ENCODE measurements around the gene KLF8. TPM values are rescaled to one million over a fixed set of nuclear protein-coding genes. Genes with fewer than 3 reads are reported as not detected.
"Not testable (repeated sequence)": the region's sequence is repeated elsewhere in the genome, so short reads cannot be mapped to it uniquely, and the experiment has no call there.

The KLF8 gene
- total RNA-seq = 25.3 TPM
- 6.1 TPM for polyA plus RNA-seq (ENCODE audit: insufficient read depth, low read depth, low replicate concordance)
- long read RNA-seq, donor 1 = 0 reads
- long read RNA-seq, donor 2, full-length matches to known transcripts = 4 of 4 reads
- long read RNA-seq, donor 2, partial matches to known transcripts = 0 of 4 reads
- long read RNA-seq, donor 2, other reads (novel, unspliced or antisense) = 0 of 4 reads
- long read RNA-seq, donor 3 = 0 reads
- long read RNA-seq, donor 4 = 0 reads
- long read RNA-seq, donor 5 = 0 reads
- long read RNA-seq, donor 6 = 0 reads
- long read RNA-seq, donor 7, full-length matches to known transcripts = 5 of 8 reads
- long read RNA-seq, donor 7, partial matches to known transcripts = 1 of 8 reads
- long read RNA-seq, donor 7, other reads (novel, unspliced or antisense) = 2 of 8 reads
- long read RNA-seq, donor 8 = 0 reads
- long read RNA-seq, donor 9, partial matches to known transcripts = 0 of 1 reads
- long read RNA-seq, donor 9, other reads (novel, unspliced or antisense) = 0 of 1 reads
- long read RNA-seq, donor 10 = 0 reads

- Histone ChIP-seq H3K27ac (ENCODE audit: low read depth in 2 of 2, low read length in 2 of 2) (peak within 1 kb of the TSS; percentile 63 to 76), H3K9me3 (ENCODE audit: control insufficient read depth in 2 of 3, insufficient read depth in 1 of 3, low read length in 3 of 3) (no peaks in the 10 kb centered on the region), H3K36me3 (ENCODE audit: control insufficient read depth in 2 of 3, insufficient read depth in 3 of 3, low read length in 3 of 3) (no peaks in the 10 kb centered on the region), H3K27me3 (ENCODE audit: control insufficient read depth, insufficient read depth, low read length) (peaks cover 5% of the 10 kb centered on the region), H3K4me1 (ENCODE audit: control insufficient read depth in 2 of 3, insufficient read depth in 2 of 3, low read depth in 1 of 3, low read length in 3 of 3) (peaks cover 0 to 10% (median 0%) of the 10 kb centered on the region in 3 donors), H3K9ac (ENCODE audit: low read length in 3 of 3) (peak within 1 kb of the TSS in 2 of 3 donors; percentile 16 to 67), H3K4me3 (ENCODE audit: low read length in 3 of 3) (peak within 1 kb of the TSS; percentile 20 to 74 (median 70))
- DNase-seq (peak in 4 of 5 donors; percentile 16 to 83 (median 36)), FAIRE-seq (no peak)
- no peak for TF ChIP-seq CTCF (IDR thresholded peaks at IDR 0.05; ENCODE audit: borderline replicate concordance, extremely low read depth, insufficient read depth)
- intact Hi-C loops (cut with DNase I) = no loop called here
These were observed at the start of gene KLF8 for GRCh38 chrX:56232221-56233082. KLF8 (plus strand) TSS chrX:56232356; CDS start chrX:56233335, 979 bp downstream.

- DNase-seq; H3K9ac ChIP-seq (ENCODE audit: low read length in 3 of 3); H3K4me3 ChIP-seq (ENCODE audit: low read length in 3 of 3); H3K4me1 ChIP-seq (ENCODE audit: control insufficient read depth in 2 of 3, insufficient read depth in 2 of 3, low read depth in 1 of 3, low read length in 3 of 3); H3K27me3 ChIP-seq (ENCODE audit: control insufficient read depth, insufficient read depth, low read length); H3K9me3 ChIP-seq (ENCODE audit: control insufficient read depth in 2 of 3, insufficient read depth in 1 of 3, low read length in 3 of 3); intact Hi-C loops (cut with DNase I); H3K27ac ChIP-seq (ENCODE audit: low read depth in 2 of 2, low read length in 2 of 2); H3K36me3 ChIP-seq (ENCODE audit: control insufficient read depth in 2 of 3, insufficient read depth in 3 of 3, low read length in 3 of 3); FAIRE-seq: not testable (repeated sequence)
These were observed 25.2 kb upstream of the KLF8 start for GRCh38 chrX:56206945-56207344.

GRCh38 chrX:56211701-56212100 is 20.5 kb upstream of the KLF8 start:
- Histone ChIP-seq H3K4me3 (ENCODE audit: low read length in 3 of 3) (no peak overlapping the region), H3K36me3 (ENCODE audit: control insufficient read depth in 2 of 3, insufficient read depth in 3 of 3, low read length in 3 of 3) (no peaks in the 10 kb centered on the region), H3K9ac (ENCODE audit: low read length in 3 of 3) (no peak overlapping the region), H3K4me1 (ENCODE audit: control insufficient read depth in 2 of 3, insufficient read depth in 2 of 3, low read depth in 1 of 3, low read length in 3 of 3) (no peaks in the 10 kb centered on the region), H3K27ac (ENCODE audit: low read depth in 2 of 2, low read length in 2 of 2) (no peak overlapping the region), H3K27me3 (ENCODE audit: control insufficient read depth, insufficient read depth, low read length) (no peaks in the 10 kb centered on the region), H3K9me3 (ENCODE audit: control insufficient read depth in 2 of 3, insufficient read depth in 1 of 3, low read length in 3 of 3) (no peaks in the 10 kb centered on the region)
- FAIRE-seq = no peak
- no peak for DNase-seq
- no peak for TF ChIP-seq CTCF (IDR thresholded peaks at IDR 0.05; ENCODE audit: borderline replicate concordance, extremely low read depth, insufficient read depth)
- intact Hi-C loops (cut with DNase I) = no loop called here

- Histone ChIP-seq H3K4me1 (ENCODE audit: control insufficient read depth in 2 of 3, insufficient read depth in 2 of 3, low read depth in 1 of 3, low read length in 3 of 3) (no peaks in the 10 kb centered on the region), H3K27ac (ENCODE audit: low read depth in 2 of 2, low read length in 2 of 2) (no peak overlapping the region), H3K36me3 (ENCODE audit: control insufficient read depth in 2 of 3, insufficient read depth in 3 of 3, low read length in 3 of 3) (no peaks in the 10 kb centered on the region), H3K9ac (ENCODE audit: low read length in 3 of 3) (no peak overlapping the region), H3K4me3 (ENCODE audit: low read length in 3 of 3) (no peak overlapping the region), H3K9me3 (ENCODE audit: control insufficient read depth in 2 of 3, insufficient read depth in 1 of 3, low read length in 3 of 3) (no peaks in the 10 kb centered on the region), H3K27me3 (ENCODE audit: control insufficient read depth, insufficient read depth, low read length) (peaks cover 2% of the 10 kb centered on the region)
- TF ChIP-seq CTCF (IDR thresholded peaks at IDR 0.05; ENCODE audit: borderline replicate concordance, extremely low read depth, insufficient read depth) = no peak
- FAIRE-seq (no peak), DNase-seq (no peak)
- intact Hi-C loops (cut with DNase I) = no loop called here
These were observed 15.8 kb upstream of the KLF8 start for GRCh38 chrX:56216332-56216731.

Data from kidney (tissue), 22 donors.